AG04450 (cell line): Measurements from ENCODE around the gene ZBTB43. TPM values are rescaled to one million over a fixed set of nuclear protein-coding genes. Genes with fewer than 3 reads are reported as not detected.
"Not testable (repeated sequence)": the region's sequence is repeated elsewhere in the genome, so short reads cannot be mapped to it uniquely, and the experiment has no call there.

Experiments
- CTCF ChIA-PET: fragments of 300-600, 350-600 bp; formaldehyde crosslinking; extraction: SDS; loops from one replicate; lab custom pipeline; 2022; ENCODE audit warnings: antibody characterized with exemption, inconsistent platforms; lab: Charles Lee
- POLR2A ChIA-PET: fragments of 350-600 bp; formaldehyde crosslinking; extraction: SDS; loops from one replicate; lab custom pipeline; 2021; ENCODE audit warnings: antibody characterized with exemption, inconsistent platforms; lab: Yijun Ruan, JAX
- DNase-seq: peaks from one replicate; pipeline ENCODE4 v3.0.0-alpha.2; 2011; ENCODE audit warnings: low read depth, low spot score
- H3K27ac ChIP-seq: one replicate; pipeline ENCODE4 v1.5.1; 2012; ENCODE audit warnings: low read depth, low read length, control low read depth
- H3K27me3 ChIP-seq: one replicate; pipeline ENCODE4 v1.6.0; 2012; ENCODE audit warnings: low read length; ENCODE audit not compliant: control insufficient read depth, insufficient read depth
- H3K4me3 ChIP-seq: 2 replicates; pipeline ENCODE4 v1.5.1; 2011; ENCODE audit warnings: mild to moderate bottlenecking, low read depth, low read length, control low read depth
- H3K9me3 ChIP-seq: 2 replicates; pipeline ENCODE4 v1.5.1; 2012; ENCODE audit warnings: low read length; ENCODE audit not compliant: control insufficient read depth, insufficient read depth
- CTCF ChIP-seq: IDR thresholded peaks from 2 replicates; pipeline ENCODE4 v1.5.1; 2011; ENCODE audit warnings: low read depth, low read length, control low read depth, inconsistent platforms
- polyA plus RNA-seq: library from polyadenylated mRNA; depleted of rRNA; stranded (reverse); fragments of >200 nt; gene quantifications from 2 replicates; pipeline ENCODE4 v1.2.3, GENCODE V29; 2011

Gene ZBTB43
- polyA plus RNA-seq, 1 experiment, result 11.7 TPM

GRCh38 chr9:126804198-126804695, 593 bp upstream of the ZBTB43 start:
- ChIA-PET CTCF (interaction anchor here (0.9 kb wide), 1 partner anchor 16 kb away, joined by 3 read pairs; no protein-coding TSS in a partner anchor), POLR2A (interaction anchor here (0.6 to 1.9 kb wide), 4 partner anchors 12 to 802 kb away, joined by 3 to 12 read pairs (median 3); no protein-coding TSS in a partner anchor)
- H3K4me3 ChIP-seq, result peak overlapping the region; percentile 89
- DNase-seq, result no peak
- no peaks in the 10 kb centered on the region; the same call in 1 of the 2 replicates for H3K9me3 ChIP-seq
- no peak overlapping the region for H3K27ac ChIP-seq
- no peak for TF ChIP-seq CTCF
- H3K27me3 ChIP-seq, result no peaks in the 10 kb centered on the region

DNA sequence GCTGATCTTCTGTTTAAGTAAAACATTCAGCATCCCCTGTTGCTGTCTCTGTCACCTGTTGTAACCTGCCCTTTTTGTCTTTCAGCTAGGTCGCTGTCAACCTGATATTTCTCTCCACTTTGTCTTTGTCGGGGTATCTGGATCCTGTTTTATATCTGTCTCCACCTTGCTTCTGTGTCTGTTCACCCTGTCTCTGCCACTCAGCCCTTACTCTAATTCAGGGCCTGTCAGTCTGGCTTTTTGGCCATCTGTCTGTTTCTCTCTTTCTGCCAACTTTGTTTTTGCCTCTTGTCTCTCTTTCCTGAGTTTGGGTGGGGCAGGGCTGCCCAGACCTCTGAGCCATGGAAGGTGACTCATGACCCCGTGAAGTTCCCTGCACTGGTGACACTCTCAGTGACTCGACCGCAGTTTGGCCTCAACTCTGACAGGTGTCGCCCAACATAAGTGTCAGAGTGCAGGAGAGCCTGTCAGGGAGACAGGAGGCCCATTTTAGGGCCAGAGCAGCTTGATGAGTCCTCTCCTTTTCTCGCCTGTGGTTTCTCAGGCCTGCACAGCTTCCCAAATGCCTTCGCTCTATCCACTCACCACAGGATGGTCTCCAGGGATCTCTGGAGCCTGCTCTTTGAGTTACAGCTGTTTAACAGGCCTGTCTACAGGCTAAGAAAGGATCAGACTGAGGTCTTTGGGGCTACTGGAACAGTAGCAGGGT, 868 bp downstream of the ZBTB43 start:
- ChIA-PET POLR2A (interaction anchor here (0.6 to 1.9 kb wide), 3 partner anchors 14 to 1414 kb away, joined by 3 to 12 read pairs (median 3); no protein-coding TSS in a partner anchor), CTCF (interaction anchor here (0.8 kb wide), 1 partner anchor 24 kb away, joined by 3 read pairs; no protein-coding TSS in a partner anchor)
- TF ChIP-seq CTCF, result no peak
- Histone ChIP-seq H3K27ac (peak overlapping the region; percentile 77), H3K9me3 (no peaks in the 10 kb centered on the region; the same call in 1 of the 2 replicates), H3K4me3 (peak overlapping the region; percentile 89), H3K27me3 (no peaks in the 10 kb centered on the region)
- no peak for DNase-seq

- TF ChIP-seq CTCF, result no peak
- POLR2A ChIA-PET, result interaction anchor here (1.9 kb wide), 1 partner anchor 14 kb away, joined by 12 read pairs; no protein-coding TSS in a partner anchor
- peak overlapping the region; percentile 89 for H3K4me3 ChIP-seq
- DNase-seq, result no peak
- no peaks in the 10 kb centered on the region; the same call in 1 of the 2 replicates for H3K9me3 ChIP-seq
- CTCF ChIA-PET, result interaction anchor here (0.8 kb wide), 1 partner anchor 25 kb away, joined by 3 read pairs; no protein-coding TSS in a partner anchor
- H3K27me3 ChIP-seq, result no peaks in the 10 kb centered on the region
- no peak overlapping the region for H3K27ac ChIP-seq
Measured at GRCh38 chr9:126806336-126806735, 1.5 kb downstream of the ZBTB43 start.

- ChIA-PET CTCF (interaction anchor here (0.7 to 1.5 kb wide), 2 partner anchors 27 to 51 kb away, joined by 3 to 4 read pairs; no protein-coding TSS in a partner anchor), POLR2A (no interaction called here)
- Histone ChIP-seq H3K27ac (no peak overlapping the region), H3K4me3 (no peak overlapping the region), H3K9me3 (no peaks in the 10 kb centered on the region; the same call in 1 of the 2 replicates), H3K27me3 (no peaks in the 10 kb centered on the region)
- no peak for DNase-seq
- TF ChIP-seq CTCF, result no peak
Measured at GRCh38 chr9:126809068-126809467, 4.2 kb downstream of the ZBTB43 start.

- POLR2A ChIA-PET, result interaction anchor here (0.7 kb wide), 1 partner anchor 313 kb away, joined by 8 read pairs; no protein-coding TSS in a partner anchor
- CTCF ChIA-PET, result interaction anchor here (0.6 to 1.5 kb wide), 2 partner anchors 28 to 43 kb away, joined by 3 to 4 read pairs; no protein-coding TSS in a partner anchor
- not testable (repeated sequence) for H3K4me3 ChIP-seq, H3K27me3 ChIP-seq, DNase-seq, H3K9me3 ChIP-seq, H3K27ac ChIP-seq
Measured at GRCh38 chr9:126810221-126810620, 5.4 kb downstream of the ZBTB43 start.
